ENCODE results near the gene GPHA2.

Gene GPHA2

GRCh38 chr11:64887757-64888405 lies 47.8 kb downstream of the GPHA2 start:
- H3K4me3 ChIP-seq (replicated peaks; ENCODE audit: low read depth, low read length) = no peak overlapping the region
- DNase-seq (ENCODE audit: low read depth) = peak; percentile 57
- peak; percentile 66 for TF ChIP-seq CTCF (IDR thresholded peaks at IDR 0.05; ENCODE audit: low read length, missing control alignments)

- no peak for TF ChIP-seq CTCF (IDR thresholded peaks at IDR 0.05; ENCODE audit: low read length, missing control alignments)
- H3K4me3 ChIP-seq (replicated peaks; ENCODE audit: low read depth, low read length) = no peak overlapping the region
- no peak for DNase-seq (ENCODE audit: low read depth)
These were observed 48.4 kb downstream of the GPHA2 start for GRCh38 chr11:64887234-64887756.

GRCh38 chr11:64885367-64886286 lies 50.1 kb downstream of the GPHA2 start:
- H3K4me3 ChIP-seq (replicated peaks; ENCODE audit: low read depth, low read length) = no peak overlapping the region
- DNase-seq (ENCODE audit: low read depth) = peak; percentile 90
- no peak for TF ChIP-seq CTCF (IDR thresholded peaks at IDR 0.05; ENCODE audit: low read length, missing control alignments)

All from fibroblast of pulmonary artery (primary cell).